Activated CD8-positive, alpha-beta T cell treated with anti-CD3 and anti-CD28 coated beads for 36 hours (primary cell): ENCODE results near the gene EIPR1. TPM values are rescaled to one million over a fixed set of nuclear protein-coding genes. Genes with fewer than 3 reads are reported as not detected.

Source experiments
- ATAC-seq: fragments of 200-7000 bp; cut with Tn5 transposase; one replicate; pipeline ENCODE4 v1.10.0; 2021; ENCODE audit warnings: mild to moderate bottlenecking, moderate library complexity
- CTCF ChIA-PET: fragments of 350-600 bp; sonication (Branson Sonifier 250); formaldehyde crosslinking; loops from one replicate; lab custom pipeline; 2021; ENCODE audit warnings: antibody characterized with exemption; lab: Charles Lee
- POLR2A ChIA-PET: fragments of 350-600 bp; sonication (Branson Sonifier 250); formaldehyde crosslinking; loops from one replicate; lab custom pipeline; 2021; ENCODE audit warnings: antibody characterized with exemption; lab: Charles Lee
- DNase-seq: peaks from one replicate; pipeline ENCODE4 v3.0.0-alpha.2; 2020
- H3K27ac Mint-ChIP-seq: one replicate; pipeline ENCODE4 v1.8.0; 2021; ENCODE audit warnings: mild to moderate bottlenecking, mixed read lengths
- H3K27me3 Mint-ChIP-seq: one replicate; pipeline ENCODE4 v1.8.0; 2021; ENCODE audit warnings: mixed read lengths
- H3K36me3 Mint-ChIP-seq: one replicate; pipeline ENCODE4 v1.8.0; 2021; ENCODE audit warnings: low read depth, mixed read lengths
- H3K4me1 Mint-ChIP-seq: one replicate; pipeline ENCODE4 v1.8.0; 2021; ENCODE audit warnings: low read depth, mixed read lengths
- H3K4me3 Mint-ChIP-seq: one replicate; pipeline ENCODE4 v1.8.0; 2021; ENCODE audit warnings: mild to moderate bottlenecking, moderate library complexity, mixed read lengths
- H3K9me3 Mint-ChIP-seq: one replicate; pipeline ENCODE4 v1.8.0; 2021; ENCODE audit warnings: mixed read lengths
- CTCF ChIP-seq: fragments of 200-600 bp; IDR thresholded peaks from one replicate; pipeline ENCODE4 v1.8.0; 2022; ENCODE audit warnings: antibody characterized with exemption, mild to moderate bottlenecking
- intact Hi-C: fragments of 100-400 bp; cut with micrococcal nuclease; formaldehyde crosslinking; loops from one replicate; pipeline ENCODE4 v1.10.0; 2022
- total RNA-seq, 2 experiments: library from RNA; stranded (reverse); gene quantifications; one replicate each; pipeline ENCODE4 v1.2.3, GENCODE V29; 2021

EIPR1 gene
- total RNA-seq, 2 experiments from 2014 or later, result 38.4 to 39.1 TPM

- intact Hi-C loops, result no loop called here
- Mint-ChIP-seq H3K9me3 (no peaks in the 10 kb centered on the region), H3K27ac (no peak overlapping the region), H3K4me3 (no peak overlapping the region), H3K27me3 (no peaks in the 10 kb centered on the region), H3K36me3 (peaks cover 6% of the 10 kb centered on the region), H3K4me1 (peaks cover 4% of the 10 kb centered on the region)
- DNase-seq, result no peak
- ChIA-PET CTCF (no interaction called here), POLR2A (interaction anchor here (0.6 kb wide), 1 partner anchor 100 kb away, joined by 3 read pairs; no protein-coding TSS in a partner anchor)
- no peak for ATAC-seq
- TF ChIP-seq CTCF, result no peak
Observed at GRCh38 chr2:3197308-3197707, 180.3 kb downstream of the EIPR1 start.

- Mint-ChIP-seq H3K4me3 (no peak overlapping the region), H3K9me3 (no peaks in the 10 kb centered on the region), H3K36me3 (peaks cover 9% of the 10 kb centered on the region), H3K27ac (no peak overlapping the region), H3K4me1 (peaks cover 3% of the 10 kb centered on the region), H3K27me3 (no peaks in the 10 kb centered on the region)
- no peak for TF ChIP-seq CTCF
- DNase-seq (no peak), ATAC-seq (no peak)
- POLR2A ChIA-PET, result interaction anchor here (0.6 kb wide), 1 partner anchor 101 kb away, joined by 3 read pairs; no protein-coding TSS in a partner anchor
- intact Hi-C loops, result no loop called here
- CTCF ChIA-PET, result interaction anchor here (0.9 kb wide), 1 partner anchor 18 kb away, joined by 3 read pairs; no protein-coding TSS in a partner anchor
Observed at GRCh38 chr2:3196716-3197115, 180.9 kb downstream of the EIPR1 start.

GRCh38 chr2:3195641-3196476 lies 181.8 kb downstream of the EIPR1 start:
- ATAC-seq, result no peak
- Mint-ChIP-seq H3K4me3 (no peak overlapping the region), H3K4me1 (peaks cover 3% of the 10 kb centered on the region), H3K27me3 (no peaks in the 10 kb centered on the region), H3K27ac (no peak overlapping the region), H3K36me3 (peaks cover 9% of the 10 kb centered on the region), H3K9me3 (no peaks in the 10 kb centered on the region)
- no peak for DNase-seq
- no peak for TF ChIP-seq CTCF
- intact Hi-C loops, result no loop called here
- CTCF ChIA-PET, result interaction anchor here (0.9 kb wide), 1 partner anchor 17 kb away, joined by 3 read pairs; no protein-coding TSS in a partner anchor
- POLR2A ChIA-PET, result no interaction called here

- CTCF ChIA-PET, result no interaction called here
- no peak for TF ChIP-seq CTCF
- H3K9me3 Mint-ChIP-seq, result no peaks in the 10 kb centered on the region
- H3K36me3 Mint-ChIP-seq, result peaks cover 9% of the 10 kb centered on the region
- DNase-seq (no peak), ATAC-seq (no peak)
- intact Hi-C loops, result no loop called here
- no peak overlapping the region for H3K4me3 Mint-ChIP-seq
- no peaks in the 10 kb centered on the region for H3K27me3 Mint-ChIP-seq
- POLR2A ChIA-PET, result no interaction called here
- H3K4me1 Mint-ChIP-seq, result peaks cover 2% of the 10 kb centered on the region
- no peak overlapping the region for H3K27ac Mint-ChIP-seq
Observed at GRCh38 chr2:3194828-3195227, 182.8 kb downstream of the EIPR1 start.
